GM18498 (cell line): Measurements from ENCODE around the gene RSRP1.
A peak's percentile ranks its signal among the peaks of the same experiment; 100 is the strongest.
"Not testable (repeated sequence)": the region's sequence is repeated elsewhere in the genome, so short reads cannot be mapped to it uniquely, and the experiment has no call there.

ENCODE experiments used
- ATAC-seq: cut with Tn5 transposase; IDR thresholded peaks from one replicate; pipeline ENCODE4 v1.9.1; 2021; ENCODE audit warnings: mild to moderate bottlenecking, moderate library complexity; ENCODE audit not compliant: unreplicated experiment

Gene RSRP1

GRCh38 chr1:25247024-25247828, at the start of gene RSRP1:
Gene RSRP1, minus strand, starts transcription at chr1:25247454. Its CDS starts 491 bp downstream, at chr1:25246963.
- ATAC-seq, result peak; percentile 83

DNA sequence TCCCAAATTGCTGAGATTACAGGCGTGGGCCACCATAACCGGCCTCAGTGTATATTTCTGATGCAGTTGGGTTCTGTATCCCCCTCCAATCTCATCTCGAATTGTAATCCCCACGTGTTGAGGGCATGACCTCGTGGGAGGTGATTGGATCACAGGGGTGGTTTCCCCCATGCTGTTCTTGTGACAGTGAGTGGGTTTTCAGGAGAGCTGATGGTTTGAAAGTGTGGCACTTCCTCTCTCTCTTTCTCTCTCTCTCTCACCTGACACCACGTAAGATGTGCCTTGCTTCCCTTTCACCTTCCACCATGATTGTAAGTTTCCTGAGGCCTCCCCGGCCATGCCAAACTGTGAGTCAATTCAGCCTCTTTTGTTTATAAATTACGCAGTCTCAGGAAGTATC, 49.2 kb upstream of the RSRP1 start:
- ATAC-seq, result not testable (repeated sequence)

GRCh38 chr1:25294889-25295826, 47.9 kb upstream of the RSRP1 start:
- not testable (repeated sequence) for ATAC-seq

DNA sequence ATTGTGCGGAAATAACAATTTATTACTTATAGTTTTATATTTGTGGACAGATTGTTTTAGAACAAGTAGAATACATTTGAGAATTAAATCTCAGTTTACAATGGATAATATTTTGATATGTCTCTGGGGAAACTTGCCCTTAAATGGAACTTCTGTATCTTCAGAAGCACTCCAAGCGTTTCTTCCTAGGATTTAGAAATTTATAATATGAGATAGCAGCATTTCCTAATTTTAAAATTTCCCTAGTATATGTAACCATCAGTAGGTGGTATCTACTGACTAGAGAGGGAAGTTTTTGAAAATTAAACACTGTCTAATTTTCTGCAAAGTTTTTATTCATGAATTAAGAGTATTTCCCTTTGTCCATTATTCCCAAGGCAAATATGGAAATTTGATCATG, 46.2 kb upstream of the RSRP1 start:
- not testable (repeated sequence) for ATAC-seq

DNA sequence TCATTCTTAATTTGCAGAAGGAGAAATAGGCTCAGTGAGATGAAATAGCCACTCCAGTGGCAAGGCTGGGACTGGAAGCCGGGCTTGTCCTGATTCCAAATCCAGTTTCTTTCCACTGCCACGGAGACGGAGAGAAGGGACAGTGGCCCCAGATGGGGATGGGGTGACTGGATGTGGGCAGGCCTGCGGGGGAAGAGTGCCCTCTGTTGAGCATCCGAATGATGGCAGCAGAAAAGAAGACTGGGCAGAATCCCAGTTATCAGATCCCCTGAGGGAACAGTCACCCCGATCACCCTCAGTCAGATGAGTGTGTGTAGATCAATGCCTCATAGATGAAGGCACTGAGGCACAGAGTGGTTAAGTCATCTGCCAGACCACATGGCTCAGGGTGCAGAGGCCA, 42.8 kb upstream of the RSRP1 start:
- ATAC-seq, result not testable (repeated sequence)

GRCh38 chr1:25288573-25289101, 41.4 kb upstream of the RSRP1 start:
- not testable (repeated sequence) for ATAC-seq

GRCh38 chr1:25287164-25287563, 39.9 kb upstream of the RSRP1 start:
- ATAC-seq, result not testable (repeated sequence)

GRCh38 chr1:25285862-25286261, 38.6 kb upstream of the RSRP1 start:
- not testable (repeated sequence) for ATAC-seq

DNA sequence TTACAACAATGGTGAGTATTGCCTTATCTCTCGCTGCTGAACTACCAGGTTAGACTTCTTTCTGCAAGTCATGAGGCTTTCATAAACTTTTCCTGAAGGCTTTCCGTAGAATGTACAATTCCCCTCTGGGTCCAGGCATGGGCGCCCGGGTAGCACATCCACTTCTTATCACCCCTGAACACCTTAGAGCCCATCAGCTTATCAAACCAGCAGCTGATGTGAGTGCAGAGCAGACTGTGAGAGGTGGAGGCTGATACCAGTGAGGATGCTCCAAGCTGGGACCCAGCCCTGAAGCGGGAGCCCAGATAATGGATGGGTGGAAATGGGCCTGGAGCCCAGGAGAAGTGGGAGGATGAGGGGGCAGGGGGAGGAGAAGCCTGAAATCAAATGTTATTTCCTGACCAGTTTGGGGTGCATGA, 32.4 kb upstream of the RSRP1 start:
- not testable (repeated sequence) for ATAC-seq

- not testable (repeated sequence) for ATAC-seq
Observed at GRCh38 chr1:25278790-25279189, 31.5 kb upstream of the RSRP1 start.

DNA sequence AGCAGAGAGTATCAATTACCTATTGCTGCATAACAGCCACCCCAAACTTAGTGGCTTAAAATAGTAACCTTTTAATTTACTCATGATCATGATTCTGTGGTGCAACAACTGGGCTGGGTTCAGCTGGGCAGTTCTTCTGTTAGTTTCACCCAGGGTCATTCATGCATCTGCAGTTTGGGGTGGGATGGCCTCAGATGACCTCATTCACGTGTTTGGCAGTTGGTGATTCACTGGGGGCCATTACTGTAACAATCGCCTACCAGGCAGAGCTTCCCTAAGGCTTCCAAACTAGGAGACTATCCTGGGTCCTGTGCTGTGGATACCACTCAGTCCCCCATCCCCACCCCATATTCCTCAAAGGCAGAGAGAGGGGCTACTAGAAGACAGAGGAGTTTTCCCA, 31.1 kb upstream of the RSRP1 start:
- not testable (repeated sequence) for ATAC-seq

DNA sequence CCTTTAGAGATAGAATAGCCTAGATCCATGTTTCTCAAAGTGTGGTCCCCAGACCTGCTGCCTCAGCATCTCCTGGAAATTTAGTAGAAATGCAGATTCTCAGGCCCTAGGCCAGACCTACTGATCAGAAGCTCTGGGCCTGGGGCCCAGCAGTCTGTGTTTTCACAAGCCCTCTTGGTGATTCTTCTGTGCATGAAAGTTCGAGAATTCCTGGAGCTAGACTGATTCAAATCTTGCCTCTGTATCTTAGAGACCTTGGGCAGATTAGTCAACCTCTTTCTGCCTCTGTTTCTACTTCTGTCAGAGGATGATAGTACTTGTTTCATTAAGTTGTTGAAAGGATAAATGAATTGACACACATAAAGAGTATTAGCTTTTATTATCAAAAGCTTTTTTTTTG, 30.0 kb upstream of the RSRP1 start:
- ATAC-seq, result not testable (repeated sequence)

DNA sequence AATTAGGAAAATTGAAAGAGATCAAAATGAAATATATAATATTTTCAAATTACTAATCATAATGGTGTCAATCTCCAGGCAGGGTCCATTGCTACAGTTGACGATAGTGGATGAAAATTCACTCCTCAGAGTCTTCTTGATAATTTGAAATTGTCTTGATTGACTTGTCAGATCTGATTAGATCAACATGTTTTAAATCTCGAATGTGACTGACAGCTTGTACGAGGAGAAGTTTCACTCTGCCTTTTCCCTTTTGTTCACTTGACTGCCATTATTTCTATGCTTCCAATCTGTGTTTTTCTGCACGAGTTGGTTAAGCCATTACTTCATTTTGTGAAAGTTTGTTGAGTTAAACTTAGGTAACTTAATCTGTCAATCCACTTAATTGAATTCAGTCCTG, 28.4 kb upstream of the RSRP1 start:
- ATAC-seq, result not testable (repeated sequence)

DNA sequence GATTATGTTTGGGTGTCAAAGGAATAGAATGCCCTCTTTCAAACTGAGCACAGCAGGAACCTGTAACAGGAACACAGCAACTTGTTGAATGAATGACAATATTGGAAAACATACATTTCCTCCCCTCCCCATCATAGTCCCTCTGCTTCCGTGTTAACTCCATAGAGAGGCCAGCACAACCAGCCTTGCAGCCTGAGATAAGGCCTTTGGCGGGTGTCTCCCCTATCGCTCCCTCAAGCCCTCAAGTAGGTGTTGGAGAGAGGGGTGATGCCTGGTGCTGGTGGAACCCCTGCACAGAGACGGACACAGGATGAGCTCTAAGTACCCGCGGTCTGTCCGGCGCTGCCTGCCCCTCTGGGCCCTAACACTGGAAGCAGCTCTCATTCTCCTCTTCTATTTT, 25.0 kb upstream of the RSRP1 start, which contains the start of gene RHD:
Gene RHD, plus strand, starts transcription at position 272 of the 400 bp plus-strand sequence. Its CDS starts 39 bp downstream, at position 311.
- not testable (repeated sequence) for ATAC-seq

- not testable (repeated sequence) for ATAC-seq
Observed at GRCh38 chr1:25268143-25268760, 21.0 kb upstream of the RSRP1 start.

- ATAC-seq, result peak; percentile 70
Observed at GRCh38 chr1:25267288-25268142, 20.3 kb upstream of the RSRP1 start.

- peak; percentile 46 for ATAC-seq
Observed at GRCh38 chr1:25266554-25267287, 19.5 kb upstream of the RSRP1 start.

GRCh38 chr1:25260336-25260735, 13.1 kb upstream of the RSRP1 start:
- ATAC-seq, result not testable (repeated sequence)

DNA sequence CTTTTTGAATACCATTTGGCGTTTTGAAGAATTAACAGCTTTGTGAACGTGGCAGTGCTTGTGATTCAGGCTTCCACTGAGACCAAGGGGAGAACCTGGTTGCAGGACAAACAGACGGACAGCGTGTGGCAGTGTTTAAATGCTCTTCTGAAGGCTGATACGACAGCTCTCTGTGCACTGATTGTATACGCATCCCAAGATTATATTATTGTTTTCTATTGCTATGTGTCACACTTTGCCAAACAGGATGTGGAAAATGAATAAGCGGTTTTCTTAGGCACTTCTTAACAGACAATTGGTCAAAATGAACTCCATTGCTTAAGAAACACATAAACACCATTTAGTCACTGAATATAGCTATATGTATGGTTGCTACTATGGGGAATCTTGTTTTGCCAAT, 12.6 kb upstream of the RSRP1 start:
- not testable (repeated sequence) for ATAC-seq
